SJSA1 (cell line): ENCODE measurements around the gene TRIM73. TPM values are rescaled to one million over a fixed set of nuclear protein-coding genes. Genes with fewer than 3 reads are reported as not detected.
"Not testable (repeated sequence)": the region's sequence is repeated elsewhere in the genome, so short reads cannot be mapped to it uniquely, and the experiment has no call there.

Experiments
- DNase-seq, 2 experiments: peaks; one replicate each; pipeline ENCODE4 v3.0.0-alpha.2; 2015 to 2020; ENCODE audit warnings: low spot score in 2 of 2, low read depth in 1 of 2
- H3K27ac ChIP-seq: fragments of 250-450 bp; sonication (Bioruptor Pico); 2 replicates; pipeline ENCODE4 v1.5.1; 2020; ENCODE audit warnings: mild to moderate bottlenecking, moderate library complexity
- H3K27me3 ChIP-seq: fragments of 250-450 bp; sonication (Bioruptor Pico); replicated peaks from 2 replicates; pipeline ENCODE4 v1.5.1; 2020; ENCODE audit warnings: mild to moderate bottlenecking, moderate library complexity
- H3K36me3 ChIP-seq: fragments of 250-450 bp; sonication (Bioruptor Pico); 2 replicates; pipeline ENCODE4 v1.5.1; 2020; ENCODE audit warnings: mild to moderate bottlenecking
- H3K4me1 ChIP-seq: fragments of 250-450 bp; sonication (Bioruptor Pico); replicated peaks from 2 replicates; pipeline ENCODE4 v1.6.1; 2021; ENCODE audit warnings: mild to moderate bottlenecking
- H3K4me3 ChIP-seq: fragments of 250-450 bp; sonication (Bioruptor Pico); 2 replicates; pipeline ENCODE4 v1.5.1; 2020; ENCODE audit warnings: mild to moderate bottlenecking
- H3K9me3 ChIP-seq: fragments of 250-450 bp; sonication (Bioruptor Pico); replicated peaks from 2 replicates; pipeline ENCODE4 v1.5.1; 2020; ENCODE audit warnings: mild to moderate bottlenecking
- total RNA-seq: library from RNA; depleted of rRNA; stranded (reverse); fragments of >200 nt; shearing (Covaris generic); gene quantifications from 2 replicates; pipeline ENCODE4 v1.2.3, GENCODE V29; 2014; rRNA removed

Gene TRIM73
- total RNA-seq, 1 experiment from 2014 or later: 0.39 TPM

DNA sequence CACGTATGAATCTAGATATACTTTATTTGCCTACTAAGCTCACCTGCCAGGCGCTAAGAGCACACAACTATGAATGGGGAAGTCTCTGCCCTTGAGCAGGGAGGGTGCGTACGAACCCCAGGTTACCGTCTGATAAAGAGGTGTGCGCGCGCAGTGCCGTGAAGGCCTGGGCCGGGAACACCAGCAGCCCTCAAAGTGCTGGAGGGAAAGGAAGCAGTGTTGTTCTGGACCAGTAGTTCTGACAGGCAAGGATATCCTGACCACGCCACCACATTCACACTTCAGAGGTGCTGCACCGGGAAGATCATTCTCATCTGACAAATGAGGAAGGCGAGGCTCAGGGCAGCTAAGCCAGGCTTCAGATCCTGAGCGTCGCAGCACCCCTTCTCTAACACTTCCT is 28.1 kb downstream of the TRIM73 start:
- not testable (repeated sequence) for DNase-seq, H3K27ac ChIP-seq, H3K27me3 ChIP-seq, H3K4me1 ChIP-seq, H3K4me3 ChIP-seq, H3K9me3 ChIP-seq
- peaks cover 17% of the 10 kb centered on the region for H3K36me3 ChIP-seq

DNA sequence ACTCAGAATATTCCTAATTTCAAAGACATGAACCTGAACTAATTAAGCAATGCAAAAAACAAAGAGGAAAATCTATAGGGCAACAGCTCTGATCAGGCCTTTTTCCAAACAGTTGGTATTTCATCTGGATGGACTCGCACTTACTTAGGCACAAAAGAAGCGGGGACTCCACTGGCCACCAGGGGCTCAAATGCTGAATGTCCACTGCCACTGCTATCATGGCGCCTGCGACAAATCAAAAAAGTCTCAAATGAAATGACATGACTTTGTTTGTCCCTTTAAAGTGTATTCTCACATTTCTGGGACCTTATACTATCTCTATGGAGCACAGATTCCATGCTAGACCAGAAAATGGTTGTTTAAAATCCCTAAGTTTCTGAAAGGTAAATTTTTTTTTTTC is 43.6 kb downstream of the TRIM73 start:
- H3K27me3 ChIP-seq, H3K9me3 ChIP-seq, H3K4me3 ChIP-seq, DNase-seq, H3K4me1 ChIP-seq, H3K27ac ChIP-seq: not testable (repeated sequence)
- H3K36me3 ChIP-seq: peaks cover 48% of the 10 kb centered on the region

DNA sequence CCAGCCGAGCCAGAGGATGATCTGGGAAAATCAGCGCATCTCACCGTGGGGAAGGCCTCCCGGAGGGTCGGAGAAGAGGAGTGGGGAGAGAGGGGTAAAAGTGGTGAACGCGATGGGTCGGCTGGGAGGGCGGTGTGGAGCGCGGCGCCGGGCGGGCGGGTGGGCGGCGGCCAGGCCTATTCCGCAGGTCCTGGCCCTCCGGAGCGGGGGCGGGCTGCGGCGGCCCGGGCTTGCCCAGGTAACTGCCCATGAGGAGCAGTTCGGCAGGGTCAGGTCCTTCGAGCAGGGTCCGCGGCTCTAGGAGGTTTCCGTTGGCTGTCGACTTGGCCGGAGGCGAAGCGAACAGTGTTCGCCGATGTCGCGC is 46.7 kb downstream of the TRIM73 start:
- peak overlapping the region; percentile 87 for H3K27ac ChIP-seq
- H3K9me3 ChIP-seq, DNase-seq: not testable (repeated sequence)

DNA sequence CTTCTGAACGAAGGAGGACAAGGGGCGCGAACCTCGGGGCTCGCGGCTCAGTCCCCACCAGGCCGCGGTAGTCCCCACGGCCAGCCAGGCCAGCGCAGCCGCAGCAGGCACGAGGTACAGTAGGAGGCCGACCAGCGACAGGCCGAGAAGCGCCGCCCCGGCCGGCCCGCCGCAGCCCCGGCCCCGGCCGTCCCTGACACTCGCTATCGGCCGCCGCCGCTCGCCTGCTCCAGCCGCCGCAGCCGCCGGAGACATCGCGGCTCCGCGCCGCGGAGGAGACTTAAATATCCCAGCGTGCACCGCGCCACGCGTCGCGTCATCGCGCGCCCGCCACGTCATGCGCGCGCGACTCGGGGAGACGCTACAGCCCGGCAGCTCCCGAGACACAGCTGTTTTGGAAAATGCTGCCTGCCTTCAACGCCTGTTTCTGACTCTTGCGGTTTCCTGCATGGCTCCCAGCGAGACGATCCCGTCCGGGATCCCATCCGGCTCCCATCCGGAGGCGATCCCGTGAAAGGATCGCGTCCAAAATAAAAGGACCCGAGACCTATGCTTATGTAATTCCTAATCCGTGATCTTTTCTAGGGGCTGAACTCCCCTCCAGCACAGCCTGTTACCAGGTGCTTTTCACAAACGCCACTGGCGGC is 47.2 kb downstream of the TRIM73 start:
- Histone ChIP-seq H3K4me3 (peak overlapping the region; percentile 68), H3K27ac (peak overlapping the region; percentile 87), H3K36me3 (peaks cover 24% of the 10 kb centered on the region)
- H3K4me1 ChIP-seq, H3K27me3 ChIP-seq, H3K9me3 ChIP-seq: not testable (repeated sequence)
- DNase-seq: peak in 1 of 2 experiments; percentile 39

More for the DNA sequence above, 46.7 kb downstream of the TRIM73 start:
- peak overlapping the region; percentile 68 for H3K4me3 ChIP-seq
- not testable (repeated sequence) for H3K4me1 ChIP-seq, H3K27me3 ChIP-seq
- peaks cover 25% of the 10 kb centered on the region for H3K36me3 ChIP-seq

DNA sequence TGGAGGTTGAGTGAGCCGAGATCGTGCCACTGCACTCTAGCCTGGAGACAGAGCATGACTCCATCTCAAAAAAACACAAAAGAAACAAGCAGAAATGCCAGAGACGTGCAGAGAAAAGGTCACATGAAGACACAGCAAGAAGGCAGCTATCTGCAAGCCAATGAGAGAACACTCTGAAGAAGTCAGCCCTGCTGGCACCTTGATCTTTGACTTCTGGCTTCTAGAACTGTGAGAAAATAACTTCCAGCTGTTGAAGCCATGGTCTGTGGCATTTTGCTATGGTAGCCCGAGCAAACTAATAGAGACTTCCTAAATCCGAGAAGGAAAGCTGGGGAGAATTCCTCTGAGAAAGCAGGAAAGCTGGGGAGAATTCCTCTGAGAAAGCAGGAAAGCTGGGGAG is 54.5 kb downstream of the TRIM73 start:
- H3K27me3 ChIP-seq, DNase-seq, H3K4me1 ChIP-seq, H3K36me3 ChIP-seq, H3K9me3 ChIP-seq, H3K27ac ChIP-seq, H3K4me3 ChIP-seq: not testable (repeated sequence)

DNA sequence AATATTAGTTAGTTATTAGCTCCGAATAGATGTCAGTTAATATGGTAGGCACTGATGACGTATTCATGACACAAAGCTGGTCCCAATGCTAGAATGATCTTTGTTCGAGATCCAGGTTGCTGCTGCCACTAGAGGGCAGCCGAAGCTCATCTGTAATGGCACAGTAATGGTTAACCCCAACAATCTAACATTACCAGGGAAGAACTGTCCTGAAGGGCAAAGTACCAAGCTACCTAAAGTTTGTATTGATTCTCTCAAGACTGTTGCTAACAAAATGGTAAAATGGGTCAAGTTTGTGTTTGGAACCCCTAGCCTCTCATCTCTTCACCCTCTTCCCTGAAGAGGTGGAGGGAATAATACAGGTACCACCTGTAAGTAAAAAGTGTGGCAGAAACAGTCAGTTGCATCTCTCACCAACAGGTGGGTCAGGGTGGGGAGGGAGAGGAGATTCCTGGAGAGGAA is 57.1 kb downstream of the TRIM73 start:
- DNase-seq: not testable (repeated sequence)

More for the DNA sequence above, 57.1 kb downstream of the TRIM73 start:
- not testable (repeated sequence) for H3K27ac ChIP-seq, H3K9me3 ChIP-seq, H3K36me3 ChIP-seq, H3K27me3 ChIP-seq, H3K4me1 ChIP-seq, H3K4me3 ChIP-seq

Other genes with a start within 250 kb of the TRIM73 start
- gene POM121C, start 90.7 kb downstream of the TRIM73 start, total RNA-seq: 6.1 and 6.6 TPM in 2 replicates
- gene SPDYE5, start 96.7 kb downstream of the TRIM73 start, total RNA-seq: not detected in 2 replicates